HepG2 (cell line): ENCODE measurements around the gene KCTD13. TPM values are rescaled to one million over a fixed set of nuclear protein-coding genes. Genes with fewer than 3 reads are reported as not detected.

Experiments
- ADNP ChIP-seq: sonication (generic); formaldehyde crosslinking; IDR thresholded peaks from 2 replicates; pipeline ENCODE4 v1.4.0; 2020; ENCODE audit warnings: missing genetic modification reagents
- DNMT1 ChIP-seq: sonication (generic); formaldehyde crosslinking; IDR thresholded peaks from 2 replicates; pipeline ENCODE4 v1.5.1; 2020; ENCODE audit warnings: mild to moderate bottlenecking, missing genetic modification reagents
- ISX ChIP-seq: sonication (generic); formaldehyde crosslinking; conservative IDR thresholded peaks from 2 replicates; pipeline ENCODE4 v1.5.0; 2020; ENCODE audit warnings: missing genetic modification reagents
- RBFOX2 ChIP-seq: fragments of 200-400 bp; formaldehyde crosslinking; IDR thresholded peaks from 2 replicates; pipeline ENCODE4 v1.6.1; 2017; ENCODE audit warnings: low read depth, mild to moderate bottlenecking, low read length
- SMC3 ChIP-seq: IDR thresholded peaks from 2 replicates; pipeline ENCODE4 v1.6.1; 2011; ENCODE audit warnings: low read length, improper control_type of control experiment
- TCF7 ChIP-seq: sonication (generic); IDR thresholded peaks from 2 replicates; pipeline ENCODE4 v1.6.1; 2016; ENCODE audit warnings: antibody characterized with exemption, low read depth
- ZNF160 ChIP-seq: sonication (generic); formaldehyde crosslinking; IDR thresholded peaks from 2 replicates; pipeline ENCODE4 v1.8.0; 2022; ENCODE audit warnings: mild to moderate bottlenecking, inconsistent platforms, missing genetic modification reagents
- ZNF3 ChIP-seq: IDR thresholded peaks from 2 replicates; pipeline ENCODE4 v1.7.0; 2017; ENCODE audit warnings: inconsistent platforms
- ZNF550 ChIP-seq: sonication (generic); formaldehyde crosslinking; IDR thresholded peaks from 2 replicates; pipeline ENCODE4 v1.4.0; 2020; ENCODE audit warnings: mild to moderate bottlenecking, missing genetic modification reagents, borderline replicate concordance
- ZNF615 ChIP-seq: sonication (generic); formaldehyde crosslinking; IDR thresholded peaks from 2 replicates; pipeline ENCODE4 v1.5.0; 2020; ENCODE audit warnings: mild to moderate bottlenecking, missing genetic modification reagents, borderline replicate concordance
- ZNF646 ChIP-seq: sonication (generic); formaldehyde crosslinking; IDR thresholded peaks from 2 replicates; pipeline ENCODE4 v1.9.0; 2021; ENCODE audit warnings: mild to moderate bottlenecking, missing genetic modification reagents
- ZNF768 ChIP-seq: sonication (generic); formaldehyde crosslinking; IDR thresholded peaks from 2 replicates; pipeline ENCODE4 v1.4.0; 2020; ENCODE audit warnings: missing genetic modification reagents
- ZNF777 ChIP-seq: sonication (generic); formaldehyde crosslinking; IDR thresholded peaks from 2 replicates; pipeline ENCODE4 v1.4.0; 2020; ENCODE audit warnings: missing genetic modification reagents
- polyA plus RNA-seq, 8 experiments: library from polyadenylated mRNA; depleted of rRNA in 3 of 8; stranded (reverse) in 7 of 8; unstranded in 1 of 8; fragments of >200 nt; fragmentation: Illumina TruSeq in 4 of 8; extraction: Trizol in 4 of 8; gene quantifications; 2 replicates each; pipeline versions ENCODE4 v1.2.1 to v1.2.3, GENCODE V29; 2011 to 2016; ENCODE audit warnings: low read depth in 4 of 8, missing spikeins in 1 of 8, mixed read lengths in 1 of 8; ENCODE audit not compliant: insufficient read depth in 1 of 8
- total RNA-seq, 5 experiments: library from RNA; depleted of rRNA; stranded (reverse); fragments of >200 nt; fragmentation: Illumina TruSeq; extraction: Trizol; gene quantifications; 2 replicates each; pipeline ENCODE4 v1.2.3, GENCODE V29; 2016; ENCODE audit warnings: low read depth in 1 of 5
- TF ChIP-seq, protein P1 (sequence below): sonication (generic); formaldehyde crosslinking; IDR thresholded peaks from 2 replicates; pipeline ENCODE4 v1.8.1; 2023; ENCODE audit warnings: mild to moderate bottlenecking, moderate library complexity, missing genetic modification reagents
- TF ChIP-seq, protein P2 (sequence below): sonication (generic); formaldehyde crosslinking; IDR thresholded peaks from 2 replicates; pipeline ENCODE4 v1.4.0; 2020; ENCODE audit warnings: mild to moderate bottlenecking, missing genetic modification reagents
- TF ChIP-seq, protein P3 (sequence below): sonication (generic); formaldehyde crosslinking; IDR thresholded peaks from 2 replicates; pipeline ENCODE4 v1.4.0; 2020; ENCODE audit warnings: missing genetic modification reagents, borderline replicate concordance

The KCTD13 gene
- total and polyA plus RNA-seq, 2 of the 13 experiments (the other 11 are each of a cell fraction or from before 2014, with no cell fraction given): 6.3 to 14.7 TPM

DNA sequence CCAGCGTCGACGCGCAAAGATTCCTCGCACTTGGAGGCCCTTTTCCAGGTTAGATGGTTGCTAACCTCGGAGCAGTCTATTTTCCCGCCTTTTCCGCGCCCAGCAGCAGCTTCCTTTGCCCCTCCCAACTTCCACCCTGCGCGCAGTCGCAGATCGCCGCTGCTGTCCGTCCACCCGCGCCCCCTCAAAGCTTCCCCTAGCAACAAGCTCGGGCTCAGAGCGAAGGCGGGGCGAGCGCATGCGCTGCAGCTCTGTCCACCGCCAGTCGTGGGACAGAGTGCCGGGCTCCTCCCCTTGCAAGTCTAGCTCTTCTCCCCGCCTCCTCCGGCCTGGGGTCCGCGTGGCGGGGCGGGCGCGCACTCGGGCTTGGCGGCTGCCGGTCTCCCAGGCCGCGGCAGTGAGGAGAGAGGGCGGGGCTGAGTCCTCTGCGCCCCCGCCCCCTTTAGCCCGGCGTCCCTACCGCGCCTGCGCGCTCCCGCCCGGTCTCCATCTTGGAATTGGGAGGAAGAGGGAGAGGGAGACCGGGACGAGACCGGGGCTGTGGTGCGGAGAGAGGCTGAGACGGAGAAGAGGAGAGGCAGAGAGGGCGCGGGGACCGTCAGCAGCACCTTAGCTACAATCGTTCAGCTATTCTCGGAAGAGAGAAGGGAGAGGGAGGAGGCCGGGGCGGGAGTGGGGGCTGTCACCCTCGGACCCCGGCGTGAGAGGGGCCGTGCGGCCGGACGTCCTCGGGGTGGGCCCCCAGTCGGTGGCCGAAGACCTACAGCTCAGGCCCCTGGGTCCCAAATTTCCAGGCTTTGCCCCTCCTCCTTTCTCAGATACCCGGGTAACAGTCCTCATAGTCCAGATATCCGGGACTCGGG is 47.6 kb upstream of the KCTD13 start, which contains the start of gene TAOK2 (continued):
- no peak for TF ChIP-seq ZNF646 (CRISPR knock-in tag)
- peak; percentile 88; the same call in 1 of the 2 replicates for TF ChIP-seq ZNF160 (CRISPR knock-in tag)
- peak; percentile 87; the same call in 1 of the 2 replicates for TF ChIP-seq ISX (CRISPR knock-in tag)
- TF ChIP-seq, protein P1, sequence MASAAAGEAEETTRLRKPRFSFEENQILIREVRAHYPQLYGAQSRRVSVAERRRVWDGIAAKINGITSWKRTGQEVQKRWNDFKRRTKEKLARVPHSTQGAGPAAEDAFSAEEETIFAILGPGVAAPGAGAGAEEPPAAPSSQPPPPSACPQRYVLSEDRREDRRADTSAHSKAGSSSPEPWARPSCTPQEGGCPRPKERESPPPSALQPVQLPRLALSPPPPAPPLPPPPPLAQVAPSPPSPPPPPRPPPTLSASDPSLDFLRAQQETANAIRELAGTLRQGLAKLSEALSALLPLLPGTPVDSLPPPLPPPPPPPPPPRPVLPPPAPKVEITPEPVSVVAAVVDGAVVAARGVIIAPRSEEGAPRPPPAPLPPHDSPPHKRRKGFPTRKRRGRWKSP (CRISPR knock-in tag): peak; percentile 93
- no peak for TF ChIP-seq ZNF3 (CRISPR knock-in tag)
- no peak for TF ChIP-seq DNMT1
- TF ChIP-seq, protein P2, sequence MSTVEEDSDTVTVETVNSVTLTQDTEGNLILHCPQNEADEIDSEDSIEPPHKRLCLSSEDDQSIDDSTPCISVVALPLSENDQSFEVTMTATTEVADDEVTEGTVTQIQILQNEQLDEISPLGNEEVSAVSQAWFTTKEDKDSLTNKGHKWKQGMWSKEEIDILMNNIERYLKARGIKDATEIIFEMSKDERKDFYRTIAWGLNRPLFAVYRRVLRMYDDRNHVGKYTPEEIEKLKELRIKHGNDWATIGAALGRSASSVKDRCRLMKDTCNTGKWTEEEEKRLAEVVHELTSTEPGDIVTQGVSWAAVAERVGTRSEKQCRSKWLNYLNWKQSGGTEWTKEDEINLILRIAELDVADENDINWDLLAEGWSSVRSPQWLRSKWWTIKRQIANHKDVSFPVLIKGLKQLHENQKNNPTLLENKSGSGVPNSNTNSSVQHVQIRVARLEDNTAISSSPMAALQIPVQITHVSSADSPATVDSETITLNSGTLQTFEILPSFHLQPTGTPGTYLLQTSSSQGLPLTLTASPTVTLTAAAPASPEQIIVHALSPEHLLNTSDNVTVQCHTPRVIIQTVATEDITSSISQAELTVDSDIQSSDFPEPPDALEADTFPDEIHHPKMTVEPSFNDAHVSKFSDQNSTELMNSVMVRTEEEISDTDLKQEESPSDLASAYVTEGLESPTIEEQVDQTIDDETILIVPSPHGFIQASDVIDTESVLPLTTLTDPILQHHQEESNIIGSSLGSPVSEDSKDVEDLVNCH: peak; percentile 71; the same call in 1 of the 2 replicates
- TF ChIP-seq ZNF615 (CRISPR knock-in tag): no peak
- TF ChIP-seq SMC3: no peak
- TF ChIP-seq ADNP (CRISPR knock-in tag): no peak
- TF ChIP-seq TCF7: no peak
- TF ChIP-seq RBFOX2: peak; percentile 90
- peak; percentile 29; the same call in 1 of the 2 replicates for TF ChIP-seq ZNF768 (CRISPR knock-in tag)
- TF ChIP-seq ZNF550: no peak; the same call in 1 of the 2 replicates
- TF ChIP-seq, protein P3, sequence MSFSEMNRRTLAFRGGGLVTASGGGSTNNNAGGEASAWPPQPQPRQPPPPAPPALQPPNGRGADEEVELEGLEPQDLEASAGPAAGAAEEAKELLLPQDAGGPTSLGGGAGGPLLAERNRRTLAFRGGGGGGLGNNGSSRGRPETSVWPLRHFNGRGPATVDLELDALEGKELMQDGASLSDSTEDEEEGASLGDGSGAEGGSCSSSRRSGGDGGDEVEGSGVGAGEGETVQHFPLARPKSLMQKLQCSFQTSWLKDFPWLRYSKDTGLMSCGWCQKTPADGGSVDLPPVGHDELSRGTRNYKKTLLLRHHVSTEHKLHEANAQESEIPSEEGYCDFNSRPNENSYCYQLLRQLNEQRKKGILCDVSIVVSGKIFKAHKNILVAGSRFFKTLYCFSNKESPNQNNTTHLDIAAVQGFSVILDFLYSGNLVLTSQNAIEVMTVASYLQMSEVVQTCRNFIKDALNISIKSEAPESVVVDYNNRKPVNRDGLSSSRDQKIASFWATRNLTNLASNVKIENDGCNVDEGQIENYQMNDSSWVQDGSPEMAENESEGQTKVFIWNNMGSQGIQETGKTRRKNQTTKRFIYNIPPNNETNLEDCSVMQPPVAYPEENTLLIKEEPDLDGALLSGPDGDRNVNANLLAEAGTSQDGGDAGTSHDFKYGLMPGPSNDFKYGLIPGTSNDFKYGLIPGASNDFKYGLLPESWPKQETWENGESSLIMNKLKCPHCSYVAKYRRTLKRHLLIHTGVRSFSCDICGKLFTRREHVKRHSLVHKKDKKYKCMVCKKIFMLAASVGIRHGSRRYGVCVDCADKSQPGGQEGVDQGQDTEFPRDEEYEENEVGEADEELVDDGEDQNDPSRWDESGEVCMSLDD (CRISPR knock-in tag): 0 out of 2 replicates have a peak, but pooled peaks have one; percentile 81
- no peak; the same call in 1 of the 2 replicates for TF ChIP-seq ZNF777 (CRISPR knock-in tag)
